GM21723 (cell line): ENCODE data around the gene TBC1D2.

Experiments used
- ATAC-seq: cut with Tn5 transposase; IDR thresholded peaks from one replicate; pipeline ENCODE4 v1.9.1; 2021; ENCODE audit warnings: mild to moderate bottlenecking, moderate library complexity; ENCODE audit not compliant: unreplicated experiment

Gene TBC1D2

GRCh38 chr9:98192503-98193335, 62.7 kb downstream of the TBC1D2 start, which contains the start of gene CORO2A:
Gene CORO2A (minus strand): TSS chr9:98192637. CDS start chr9:98157660, 34,977 bp downstream.
- peak; percentile 79 for ATAC-seq

- peak; percentile 13 for ATAC-seq
These were observed 63.6 kb downstream of the TBC1D2 start for GRCh38 chr9:98191671-98192502.

GRCh38 chr9:98191181-98191608, 64.3 kb downstream of the TBC1D2 start:
- no peak for ATAC-seq

GRCh38 chr9:98190757-98191105, 64.7 kb downstream of the TBC1D2 start:
- ATAC-seq = no peak

- no peak for ATAC-seq
These were observed 66.0 kb downstream of the TBC1D2 start for GRCh38 chr9:98189412-98189811.

GRCh38 chr9:98187926-98188325, 67.5 kb downstream of the TBC1D2 start:
- ATAC-seq = no peak

- no peak for ATAC-seq
These were observed 69.2 kb downstream of the TBC1D2 start for GRCh38 chr9:98186236-98186635.

GRCh38 chr9:98185611-98186171, 69.8 kb downstream of the TBC1D2 start:
- ATAC-seq = no peak

GRCh38 chr9:98185021-98185567, 70.4 kb downstream of the TBC1D2 start:
- ATAC-seq = no peak

GRCh38 chr9:98184326-98184725, 71.1 kb downstream of the TBC1D2 start:
- ATAC-seq = no peak

- ATAC-seq = no peak
These were observed 72.4 kb downstream of the TBC1D2 start for GRCh38 chr9:98182889-98183599.

- ATAC-seq = no peak
These were observed 73.2 kb downstream of the TBC1D2 start for GRCh38 chr9:98182069-98182820.

- no peak for ATAC-seq
These were observed 73.7 kb downstream of the TBC1D2 start for GRCh38 chr9:98181746-98182068.

- no peak for ATAC-seq
These were observed 74.5 kb downstream of the TBC1D2 start for GRCh38 chr9:98180996-98181395.

- ATAC-seq = no peak
These were observed 76.3 kb downstream of the TBC1D2 start for GRCh38 chr9:98178874-98179850.

GRCh38 chr9:98176391-98177259, 78.8 kb downstream of the TBC1D2 start:
- no peak for ATAC-seq

GRCh38 chr9:98175762-98176161, 79.7 kb downstream of the TBC1D2 start:
- ATAC-seq = no peak

- no peak for ATAC-seq
These were observed 80.3 kb downstream of the TBC1D2 start for GRCh38 chr9:98175028-98175569.
